ENCODE measurements around the gene FAM50B.
A peak's percentile ranks its signal among the peaks of the same experiment; 100 is the strongest.

DNA sequence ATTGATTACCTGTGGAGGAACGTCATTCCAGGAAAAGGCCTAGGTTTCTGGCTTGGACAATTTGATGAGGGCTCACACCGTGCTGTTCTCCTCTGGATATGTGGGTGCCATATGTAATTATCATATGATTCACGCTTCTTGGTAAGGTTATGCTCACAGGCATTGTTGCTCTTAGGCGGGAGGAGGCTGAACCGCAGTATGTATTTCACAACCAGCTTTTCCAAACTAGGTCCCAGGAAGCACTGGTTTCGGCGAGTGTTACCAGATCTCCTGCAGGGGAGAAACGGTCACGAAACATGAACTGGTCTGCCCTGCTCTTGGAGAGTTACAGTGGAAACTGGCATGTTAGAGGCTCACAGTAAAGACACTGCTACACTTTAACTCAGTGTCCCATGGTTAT, 793 bp upstream of the FAM50B start:
- TF ChIP-seq POLR2A (IDR thresholded peaks at IDR 0.05; ENCODE audit: low read depth, low read length) (no peak), CEBPB (IDR thresholded peaks at IDR 0.05; ENCODE audit: low read depth, low read length) (0 out of 2 replicates have a peak, but pooled peaks have one; percentile 0), USF2 (IDR thresholded peaks at IDR 0.05; ENCODE audit: low read depth, low read length) (no peak), MXI1 (IDR thresholded peaks at IDR 0.05; ENCODE audit: borderline replicate concordance, low read depth, low read length) (no peak), MAFK (IDR thresholded peaks at IDR 0.05; ENCODE audit: low read depth, low read length) (no peak), SMC3 (IDR thresholded peaks at IDR 0.05; ENCODE audit: low read depth, low read length) (no peak), BHLHE40 (IDR thresholded peaks at IDR 0.05; ENCODE audit: low read depth, low read length) (no peak), FOS (IDR thresholded peaks at IDR 0.05; ENCODE audit: low read depth, low read length) (no peak)
- TF ChIP-seq, protein P1, sequence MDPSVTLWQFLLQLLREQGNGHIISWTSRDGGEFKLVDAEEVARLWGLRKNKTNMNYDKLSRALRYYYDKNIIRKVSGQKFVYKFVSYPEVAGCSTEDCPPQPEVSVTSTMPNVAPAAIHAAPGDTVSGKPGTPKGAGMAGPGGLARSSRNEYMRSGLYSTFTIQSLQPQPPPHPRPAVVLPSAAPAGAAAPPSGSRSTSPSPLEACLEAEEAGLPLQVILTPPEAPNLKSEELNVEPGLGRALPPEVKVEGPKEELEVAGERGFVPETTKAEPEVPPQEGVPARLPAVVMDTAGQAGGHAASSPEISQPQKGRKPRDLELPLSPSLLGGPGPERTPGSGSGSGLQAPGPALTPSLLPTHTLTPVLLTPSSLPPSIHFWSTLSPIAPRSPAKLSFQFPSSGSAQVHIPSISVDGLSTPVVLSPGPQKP (IDR thresholded peaks at IDR 0.05; ENCODE audit: borderline replicate concordance, low read depth, low read length) = no peak
- TF ChIP-seq, protein P2, sequence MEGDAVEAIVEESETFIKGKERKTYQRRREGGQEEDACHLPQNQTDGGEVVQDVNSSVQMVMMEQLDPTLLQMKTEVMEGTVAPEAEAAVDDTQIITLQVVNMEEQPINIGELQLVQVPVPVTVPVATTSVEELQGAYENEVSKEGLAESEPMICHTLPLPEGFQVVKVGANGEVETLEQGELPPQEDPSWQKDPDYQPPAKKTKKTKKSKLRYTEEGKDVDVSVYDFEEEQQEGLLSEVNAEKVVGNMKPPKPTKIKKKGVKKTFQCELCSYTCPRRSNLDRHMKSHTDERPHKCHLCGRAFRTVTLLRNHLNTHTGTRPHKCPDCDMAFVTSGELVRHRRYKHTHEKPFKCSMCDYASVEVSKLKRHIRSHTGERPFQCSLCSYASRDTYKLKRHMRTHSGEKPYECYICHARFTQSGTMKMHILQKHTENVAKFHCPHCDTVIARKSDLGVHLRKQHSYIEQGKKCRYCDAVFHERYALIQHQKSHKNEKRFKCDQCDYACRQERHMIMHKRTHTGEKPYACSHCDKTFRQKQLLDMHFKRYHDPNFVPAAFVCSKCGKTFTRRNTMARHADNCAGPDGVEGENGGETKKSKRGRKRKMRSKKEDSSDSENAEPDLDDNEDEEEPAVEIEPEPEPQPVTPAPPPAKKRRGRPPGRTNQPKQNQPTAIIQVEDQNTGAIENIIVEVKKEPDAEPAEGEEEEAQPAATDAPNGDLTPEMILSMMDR (conservative IDR thresholded peaks at IDR 0.05; ENCODE audit: low read depth, low read length) = no peak

All from IMR-90 (cell line).